GM12878 (cell line): Measurements from ENCODE around the gene OXA1L. TPM values are rescaled to one million over a fixed set of nuclear protein-coding genes. Genes with fewer than 3 reads are reported as not detected.

Source experiments
- ATAC-seq: fragments of 200-7000 bp; cut with Tn5 transposase; 3 replicates; pipeline ENCODE4 v1.9.1; 2020; ENCODE audit warnings: mild to moderate bottlenecking, moderate library complexity
- BruUV-seq: library from RNA; stranded (reverse); fragments of 400-500 nt; replicated peaks from 2 replicates; lab custom pipeline; 2021; lab: Mats Ljungman, UMichigan
- CTCF ChIA-PET: fragments of 300-600 bp; sonication (Branson Sonifier 250); formaldehyde crosslinking; extraction: SDS; loops from one replicate; lab custom pipeline; 2021; ENCODE audit warnings: inconsistent platforms; lab: Yijun Ruan, JAX
- POLR2A ChIA-PET: fragments of 350-600 bp; formaldehyde crosslinking; extraction: SDS; loops from one replicate; lab custom pipeline; 2021; ENCODE audit warnings: inconsistent platforms; lab: Charles Lee
- RAD21 ChIA-PET: fragments of 300-600 bp; sonication (Branson Sonifier 250); formaldehyde crosslinking; loops from one replicate; lab custom pipeline; 2023; ENCODE audit warnings: antibody characterized with exemption; ENCODE audit not compliant: unreplicated experiment; lab: Charles Lee
- SMC1A ChIA-PET: fragments of 300-600 bp; sonication (Branson Sonifier 250); formaldehyde crosslinking; loops from one replicate; lab custom pipeline; 2023; ENCODE audit not compliant: unreplicated experiment, uncharacterized antibody; lab: Charles Lee
- DNase-seq: peaks from one replicate; pipeline ENCODE4 v3.0.0-alpha.2; 2011; ENCODE audit warnings: low read depth, low spot score
- FAIRE-seq: peaks from 3 replicates; lab custom pipeline; 2011; peaks lifted over from hg19 to GRCh38; lab: Jason Lieb, UNC
- H2AFZ ChIP-seq: 2 replicates; pipeline ENCODE4 v1.6.0; 2011; ENCODE audit warnings: low read depth, low read length, control low read depth; ENCODE audit not compliant: control insufficient read depth
- H3K27ac ChIP-seq: 2 replicates; pipeline ENCODE4 v1.5.1; 2011; ENCODE audit warnings: control low read depth; ENCODE audit not compliant: control insufficient read depth, insufficient read depth
- H3K27me3 ChIP-seq, 2 experiments: replicated peaks in 1 of 2; 2 replicates each; pipeline versions ENCODE4 v1.6.0 to v1.6.1; 2011; ENCODE audit warnings: low read length in 1 of 2; ENCODE audit not compliant: control insufficient read depth in 2 of 2, insufficient read depth in 2 of 2
- H3K36me3 ChIP-seq, 2 experiments: 2 replicates each; pipeline ENCODE4 v1.5.1; 2011; ENCODE audit warnings: low read length in 1 of 2; ENCODE audit not compliant: control insufficient read depth in 2 of 2, insufficient read depth in 2 of 2
- H3K4me1 ChIP-seq: 2 replicates; pipeline ENCODE4 v1.6.1; 2011; ENCODE audit warnings: mild to moderate bottlenecking, low read length, moderate library complexity, mixed read lengths; ENCODE audit not compliant: control insufficient read depth, insufficient read depth
- H3K4me2 ChIP-seq: 2 replicates; pipeline ENCODE4 v1.6.0; 2011; ENCODE audit warnings: control low read depth; ENCODE audit not compliant: control insufficient read depth, insufficient read depth
- H3K4me3 ChIP-seq: fragments of 200-600 bp; sonication (generic); 2 replicates; pipeline ENCODE4 v1.5.1; 2016
- H3K79me2 ChIP-seq: 2 replicates; pipeline ENCODE4 v1.6.0; 2011; ENCODE audit warnings: low read length; ENCODE audit not compliant: control insufficient read depth, insufficient read depth
- H3K9ac ChIP-seq: 2 replicates; pipeline ENCODE4 v1.8.0; 2011; ENCODE audit warnings: low read length, control low read depth, mixed read lengths; ENCODE audit not compliant: control insufficient read depth, insufficient read depth
- H3K9me3 ChIP-seq: replicated peaks from 3 replicates; pipeline ENCODE4 v1.5.1; 2011; ENCODE audit warnings: mild to moderate bottlenecking, low read length; ENCODE audit not compliant: control insufficient read depth, insufficient read depth
- H4K20me1 ChIP-seq: 2 replicates; pipeline ENCODE4 v1.6.0; 2011; ENCODE audit not compliant: control insufficient read depth, insufficient read depth
- CBX3 ChIP-seq: fragments of 200-600 bp; sonication (generic); IDR thresholded peaks from 2 replicates; pipeline ENCODE4 v1.6.1; 2016; ENCODE audit warnings: low read depth, borderline replicate concordance
- PKNOX1 ChIP-seq: fragments of 450-650 bp; IDR thresholded peaks from 2 replicates; pipeline ENCODE4 v1.6.1; 2016; ENCODE audit warnings: mild to moderate bottlenecking
- RB1 ChIP-seq: fragments of 450-650 bp; formaldehyde crosslinking; IDR thresholded peaks from 2 replicates; pipeline ENCODE4 v1.6.1; 2017; ENCODE audit warnings: mild to moderate bottlenecking, borderline replicate concordance
- WRNIP1 ChIP-seq: IDR thresholded peaks from 2 replicates; pipeline ENCODE4 v1.6.1; 2011; ENCODE audit warnings: low read depth, low read length, improper control_type of control experiment, borderline replicate concordance
- YY1 ChIP-seq: IDR thresholded peaks from 2 replicates; pipeline ENCODE4 v1.6.1; 2011; ENCODE audit warnings: low read depth, mild to moderate bottlenecking, low read length
- WGBS: methylation state at CpG from one replicate; pipeline ENCODE4 v1.1.6; 2016; ENCODE audit warnings: low lambda C conversion rate; ENCODE audit not compliant: insufficient replicate concordance, insufficient coverage; ENCODE audit errors: missing lambda C conversion rate; 5-methylcytosine and 5-hydroxymethylcytosine counted together
- in situ Hi-C: fragments of 300-500 bp; cut with MboI; formaldehyde crosslinking; loops from 9 replicates; pipeline ENCODE4 v1.14.3; 2018; ENCODE audit warnings: mixed read lengths
- intact Hi-C: fragments of 100-400 bp; cut with micrococcal nuclease; formaldehyde crosslinking; loops from one replicate; pipeline ENCODE4 v1.14.2; 2022; ENCODE audit not compliant: unreplicated experiment
- polyA plus RNA-seq, 11 experiments: library from polyadenylated mRNA; depleted of rRNA in 4 of 11; unstranded in 6 of 11; stranded (reverse) in 5 of 11; fragments of >200 nt; fragmentation: Nextera tagmentation in 4 of 11; fragmentation: Illumina TruSeq in 1 of 11; extraction: Ambion mirVana in 4 of 11; extraction: Trizol in 1 of 11; gene quantifications; 1 replicate in 1 of 11; 2 replicates in 10 of 11; pipeline versions ENCODE4 v1.2.1 to v1.2.3, GENCODE V29; 2011 to 2016; ENCODE audit warnings: inconsistent platforms in 2 of 11, missing spikeins in 2 of 11, low read depth in 1 of 11
- total RNA-seq, 4 experiments: library from RNA; depleted of rRNA in 3 of 4; stranded (reverse); fragments of >200 nt in 3 of 4; fragmentation: Illumina TruSeq in 1 of 4; extraction: Trizol in 1 of 4; gene quantifications; 2 replicates each; pipeline versions ENCODE4 v1.2.1 to v1.2.3, GENCODE V29; 2013 to 2021
- TF ChIP-seq, protein P1 (sequence below): fragments of 450-650 bp; IDR thresholded peaks from 2 replicates; pipeline ENCODE4 v1.6.1; 2016; ENCODE audit warnings: mild to moderate bottlenecking, moderate library complexity, borderline replicate concordance

The OXA1L gene
- total and polyA plus RNA-seq, 10 of the 15 experiments (the other 5 are each of a cell fraction or from before 2014, with no cell fraction given), result 105 to 289 (median 146) TPM

DNA sequence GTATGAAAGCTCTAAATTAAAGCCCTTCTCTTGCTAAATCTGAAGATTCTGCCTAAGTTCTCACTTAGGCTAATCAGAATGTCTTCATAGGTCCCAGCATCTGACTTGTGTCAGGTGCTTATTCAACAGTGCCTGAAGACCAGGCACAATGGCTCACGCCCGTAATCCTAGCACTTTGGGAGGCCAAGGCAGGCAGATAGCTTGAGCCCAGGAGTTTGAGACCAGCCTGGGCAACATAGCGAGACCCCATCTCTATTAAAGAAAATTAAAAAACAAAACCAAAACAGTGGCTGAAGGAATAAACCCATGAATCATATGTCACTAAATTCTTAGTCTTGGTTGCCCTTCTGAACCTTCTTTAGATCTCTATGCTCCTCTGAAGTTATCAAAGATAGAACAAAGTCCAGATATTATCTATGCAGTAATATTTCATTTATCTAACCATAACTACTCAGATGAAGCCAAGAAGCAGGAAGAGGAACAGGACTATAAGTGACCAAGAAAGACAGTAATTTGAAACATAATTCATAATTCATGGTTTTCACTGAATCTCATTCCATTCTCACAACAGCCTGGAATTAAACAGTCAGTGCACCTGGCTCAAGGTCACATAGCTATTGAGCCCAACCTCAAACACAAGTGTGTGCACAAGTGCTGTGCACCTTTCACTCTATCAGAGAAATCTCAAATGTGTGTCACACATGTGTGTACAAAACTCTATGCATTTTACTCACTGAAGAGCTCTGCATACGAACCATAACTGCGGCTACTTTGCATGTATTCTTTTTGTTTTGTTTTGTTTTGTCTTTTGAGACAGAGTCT, 42.1 kb downstream of the OXA1L start (continued):
- TF ChIP-seq, protein P1, sequence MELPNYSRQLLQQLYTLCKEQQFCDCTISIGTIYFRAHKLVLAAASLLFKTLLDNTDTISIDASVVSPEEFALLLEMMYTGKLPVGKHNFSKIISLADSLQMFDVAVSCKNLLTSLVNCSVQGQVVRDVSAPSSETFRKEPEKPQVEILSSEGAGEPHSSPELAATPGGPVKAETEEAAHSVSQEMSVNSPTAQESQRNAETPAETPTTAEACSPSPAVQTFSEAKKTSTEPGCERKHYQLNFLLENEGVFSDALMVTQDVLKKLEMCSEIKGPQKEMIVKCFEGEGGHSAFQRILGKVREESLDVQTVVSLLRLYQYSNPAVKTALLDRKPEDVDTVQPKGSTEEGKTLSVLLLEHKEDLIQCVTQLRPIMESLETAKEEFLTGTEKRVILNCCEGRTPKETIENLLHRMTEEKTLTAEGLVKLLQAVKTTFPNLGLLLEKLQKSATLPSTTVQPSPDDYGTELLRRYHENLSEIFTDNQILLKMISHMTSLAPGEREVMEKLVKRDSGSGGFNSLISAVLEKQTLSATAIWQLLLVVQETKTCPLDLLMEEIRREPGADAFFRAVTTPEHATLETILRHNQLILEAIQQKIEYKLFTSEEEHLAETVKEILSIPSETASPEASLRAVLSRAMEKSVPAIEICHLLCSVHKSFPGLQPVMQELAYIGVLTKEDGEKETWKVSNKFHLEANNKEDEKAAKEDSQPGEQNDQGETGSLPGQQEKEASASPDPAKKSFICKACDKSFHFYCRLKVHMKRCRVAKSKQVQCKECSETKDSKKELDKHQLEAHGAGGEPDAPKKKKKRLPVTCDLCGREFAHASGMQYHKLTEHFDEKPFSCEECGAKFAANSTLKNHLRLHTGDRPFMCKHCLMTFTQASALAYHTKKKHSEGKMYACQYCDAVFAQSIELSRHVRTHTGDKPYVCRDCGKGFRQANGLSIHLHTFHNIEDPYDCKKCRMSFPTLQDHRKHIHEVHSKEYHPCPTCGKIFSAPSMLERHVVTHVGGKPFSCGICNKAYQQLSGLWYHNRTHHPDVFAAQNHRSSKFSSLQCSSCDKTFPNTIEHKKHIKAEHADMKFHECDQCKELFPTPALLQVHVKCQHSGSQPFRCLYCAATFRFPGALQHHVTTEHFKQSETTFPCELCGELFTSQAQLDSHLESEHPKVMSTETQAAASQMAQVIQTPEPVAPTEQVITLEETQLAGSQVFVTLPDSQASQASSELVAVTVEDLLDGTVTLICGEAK, result no peak

- Histone ChIP-seq H3K4me2 (peak overlapping the region; percentile 78), H3K79me2 (peaks cover 54% of the 10 kb centered on the region)
Observed at GRCh38 chr14:22811722-22812121, 45.2 kb downstream of the OXA1L start.

More at GRCh38 chr14:22811722-22812121, 45.2 kb downstream of the OXA1L start:
- no peaks in the 10 kb centered on the region for H3K27me3 ChIP-seq
- TF ChIP-seq CBX3 (no peak), WRNIP1 (no peak), RB1 (no peak), PKNOX1 (no peak), YY1 (no peak)
- BruUV-seq, result no TSS peak
- peaks cover 29% of the 10 kb centered on the region for H3K4me1 ChIP-seq
- H2AFZ ChIP-seq, result no peak overlapping the region; the same call in 1 of the 2 replicates
- RAD21 ChIA-PET, result interaction anchor here (0.8 to 14.2 kb wide), 15 partner anchors 8 to 248 kb away, joined by 3 to 219 read pairs (median 5); partner anchors contain the start of gene OXA1L
- POLR2A ChIA-PET, result interaction anchor here (0.6 to 17.5 kb wide), 8 partner anchors 8 to 327 kb away, joined by 3 to 245 read pairs (median 6); no protein-coding TSS in a partner anchor
- no peaks in the 10 kb centered on the region for H3K36me3 ChIP-seq
- in situ Hi-C loops, result no loop called here
- FAIRE-seq (no peak), ATAC-seq (peak; percentile 22), DNase-seq (no peak)
- intact Hi-C loops, result loop anchor here (1.0 to 2.0 kb wide), 2 partner anchors 11 to 21 kb away; no protein-coding TSS in a partner anchor
- H3K9ac ChIP-seq, result peak overlapping the region; percentile 62
- SMC1A ChIA-PET, result interaction anchor here (0.6 to 16.0 kb wide), 19 partner anchors 8 to 254 kb away, joined by 3 to 395 read pairs (median 4); partner anchors contain the start of genes LRP10, MRPL52 and OXA1L
- no peaks in the 10 kb centered on the region for H3K9me3 ChIP-seq
- peak overlapping the region; percentile 78 for H3K4me3 ChIP-seq
- H3K27ac ChIP-seq, result peak overlapping the region; percentile 71
- CTCF ChIA-PET, result interaction anchor here (1.0 to 15.1 kb wide), 11 partner anchors 9 to 357 kb away, joined by 3 to 324 read pairs (median 10); no protein-coding TSS in a partner anchor
- H4K20me1 ChIP-seq, result no peaks in the 10 kb centered on the region
- 0% methylated on average over 1 of the region's 2 CpGs for WGBS
